ENCODE measurements around the gene OR52B2. TPM values are rescaled to one million over a fixed set of nuclear protein-coding genes. Genes with fewer than 3 reads are reported as not detected.

OR52B2 gene
- total RNA-seq, 2 donors from 2014 or later: not detected

GRCh38 chr11:6210274-6210955, 40.3 kb upstream of the OR52B2 start:
- H3K4me1 ChIP-seq: no peaks in the 10 kb centered on the region
- no peak overlapping the region for H3K27ac ChIP-seq
- intact Hi-C loops (cut with DNase I): no loop called here
- no peaks in the 10 kb centered on the region for H3K27me3 ChIP-seq
- no peaks in the 10 kb centered on the region for H3K9me3 ChIP-seq
- TF ChIP-seq CTCF (IDR thresholded peaks at IDR 0.05): no peak
- TF ChIP-seq POLR2A (IDR thresholded peaks at IDR 0.05): no peak
- peaks cover 0 to 2% of the 10 kb centered on the region in 2 donors for H3K36me3 ChIP-seq (replicated peaks in 1 of 2; ENCODE audit: insufficient read depth in 1 of 2, low read depth in 2 of 2)
- ATAC-seq (no peak), DNase-seq (no peak)
- H3K4me3 ChIP-seq: no peak overlapping the region
- 94 to 97% methylated on average over 9 of the region's 9 CpGs for WGBS, 2 donors

- DNase-seq (no peak), ATAC-seq (no peak)
- H3K36me3 ChIP-seq (replicated peaks in 1 of 2; ENCODE audit: insufficient read depth in 1 of 2, low read depth in 2 of 2): peaks cover 0 to 2% of the 10 kb centered on the region in 2 donors
- intact Hi-C loops (cut with DNase I): no loop called here
- 89 to 93% methylated on average over 7 to 12 of the region's 12 CpGs for WGBS, 2 donors
- no peak overlapping the region for H3K4me3 ChIP-seq
- H3K9me3 ChIP-seq: no peaks in the 10 kb centered on the region
- H3K27ac ChIP-seq: no peak overlapping the region
- no peaks in the 10 kb centered on the region for H3K27me3 ChIP-seq
- no peaks in the 10 kb centered on the region for H3K4me1 ChIP-seq
- no peak for TF ChIP-seq POLR2A (IDR thresholded peaks at IDR 0.05)
- no peak for TF ChIP-seq CTCF (IDR thresholded peaks at IDR 0.05)
Observed at GRCh38 chr11:6209801-6210200, 39.7 kb upstream of the OR52B2 start.

- H3K9me3 ChIP-seq: no peaks in the 10 kb centered on the region
- no peak for ATAC-seq
- H3K4me3 ChIP-seq: no peak overlapping the region
- H3K27me3 ChIP-seq: no peaks in the 10 kb centered on the region
- no peaks in the 10 kb centered on the region for H3K36me3 ChIP-seq (replicated peaks in 1 of 2; ENCODE audit: insufficient read depth in 1 of 2, low read depth in 2 of 2)
- no peak for DNase-seq
- intact Hi-C loops (cut with DNase I): no loop called here
- WGBS, 2 donors: 84 to 88% methylated on average over 3 of the region's 3 CpGs
- no peaks in the 10 kb centered on the region for H3K4me1 ChIP-seq
- no peak overlapping the region for H3K27ac ChIP-seq
- no peak for TF ChIP-seq CTCF (IDR thresholded peaks at IDR 0.05)
- TF ChIP-seq POLR2A (IDR thresholded peaks at IDR 0.05): no peak
Observed at GRCh38 chr11:6206456-6207180, 36.5 kb upstream of the OR52B2 start.

- ATAC-seq (no peak), DNase-seq (no peak)
- H3K27me3 ChIP-seq: no peaks in the 10 kb centered on the region
- H3K4me1 ChIP-seq: no peaks in the 10 kb centered on the region
- H3K36me3 ChIP-seq (replicated peaks in 1 of 2; ENCODE audit: insufficient read depth in 1 of 2, low read depth in 2 of 2): no peaks in the 10 kb centered on the region
- WGBS, 2 donors: 83 to 87% methylated on average over 1 of the region's 1 CpG
- intact Hi-C loops (cut with DNase I): no loop called here
- no peak within 1 kb of the TSS for H3K27ac ChIP-seq
- H3K9me3 ChIP-seq: no peaks in the 10 kb centered on the region
- H3K4me3 ChIP-seq: no peak within 1 kb of the TSS
- no peak for TF ChIP-seq CTCF (IDR thresholded peaks at IDR 0.05)
- no peak for TF ChIP-seq POLR2A (IDR thresholded peaks at IDR 0.05)
Observed at GRCh38 chr11:6205366-6205765, 35.2 kb upstream of the OR52B2 start, which contains the start of gene C11orf42. Gene C11orf42 (plus strand): TSS chr11:6205557. CDS start chr11:6205616, 59 bp downstream.

Measured in body of pancreas (tissue), 4 donors.